Common myeloid progenitor, CD34-positive (primary cell): ENCODE results near the gene KAZN.

ENCODE experiments used
- CTCF ChIA-PET: fragments of 350-600 bp; sonication (Branson Sonifier 250); formaldehyde crosslinking; loops from one replicate; lab custom pipeline; 2021; ENCODE audit warnings: antibody characterized with exemption; lab: Charles Lee
- POLR2A ChIA-PET: fragments of 350-600 bp; sonication (Branson Sonifier 250); formaldehyde crosslinking; loops from one replicate; lab custom pipeline; 2021; ENCODE audit warnings: antibody characterized with exemption; lab: Charles Lee
- DNase-seq, 3 donors: peaks; one replicate each; pipeline versions ENCODE4 v3.0.0 to v3.0.0-alpha.2; 2013
- H3K27ac ChIP-seq, 2 experiments: 1 replicate in 1 of 2; 2 replicates in 1 of 2; pipeline ENCODE4 v1.7.0; 2013; ENCODE audit warnings: inconsistent platforms in 2 of 2, low read length in 2 of 2, mild to moderate bottlenecking in 2 of 2, low read depth in 1 of 2, moderate library complexity in 1 of 2; ENCODE audit not compliant: severe bottlenecking in 2 of 2, insufficient read depth in 1 of 2, poor library complexity in 1 of 2
- H3K27me3 ChIP-seq, 5 experiments: replicated peaks in 2 of 5; 1 replicate in 3 of 5; 2 replicates in 2 of 5; pipeline versions ENCODE4 v1.6.1 to v1.7.0; 2013; ENCODE audit warnings: low read length in 4 of 5, mild to moderate bottlenecking in 2 of 5, moderate library complexity in 2 of 5, inconsistent platforms in 1 of 5; ENCODE audit not compliant: insufficient read depth in 5 of 5, control insufficient read depth in 4 of 5
- H3K36me3 ChIP-seq, 4 experiments: 1 replicate in 2 of 4; 2 replicates in 2 of 4; pipeline versions ENCODE4 v1.6.1 to v1.7.0; 2013; ENCODE audit warnings: low read length in 3 of 4, control low read depth in 1 of 4, mild to moderate bottlenecking in 1 of 4; ENCODE audit not compliant: control insufficient read depth in 4 of 4, insufficient read depth in 4 of 4
- H3K4me1 ChIP-seq, 4 experiments: 1 replicate in 3 of 4; 2 replicates in 1 of 4; pipeline versions ENCODE4 v1.6.1 to v1.7.1; 2013; ENCODE audit warnings: low read length in 3 of 4, mild to moderate bottlenecking in 3 of 4, control low read depth in 1 of 4, inconsistent platforms in 1 of 4, moderate library complexity in 1 of 4; ENCODE audit not compliant: control insufficient read depth in 4 of 4, insufficient read depth in 4 of 4; ENCODE audit errors: control extremely low read depth in 1 of 4
- H3K4me3 ChIP-seq, 7 experiments: 1 replicate in 4 of 7; 2 replicates in 3 of 7; pipeline versions ENCODE4 v1.5.1 to v1.7.0; 2013; ENCODE audit warnings: mild to moderate bottlenecking in 7 of 7, low read length in 6 of 7, moderate library complexity in 6 of 7, inconsistent platforms in 2 of 7, low read depth in 2 of 7, control low read depth in 1 of 7; ENCODE audit not compliant: insufficient read depth in 4 of 7, control insufficient read depth in 1 of 7; ENCODE audit errors: extremely low read depth in 1 of 7
- H3K9me3 ChIP-seq, 5 experiments: 1 replicate in 4 of 5; 2 replicates in 1 of 5; pipeline versions ENCODE4 v1.6.1 to v1.7.1; 2013; ENCODE audit warnings: low read length in 4 of 5, mild to moderate bottlenecking in 2 of 5, inconsistent platforms in 1 of 5, low read depth in 1 of 5, moderate library complexity in 1 of 5; ENCODE audit not compliant: control insufficient read depth in 4 of 5, insufficient read depth in 2 of 5; ENCODE audit errors: control extremely low read depth in 1 of 5
- WGBS: methylation state at CpG from one replicate; pipeline ENCODE4 v1.1.5; 2013; ENCODE audit not compliant: insufficient coverage; 5-methylcytosine and 5-hydroxymethylcytosine counted together

The KAZN gene

DNA sequence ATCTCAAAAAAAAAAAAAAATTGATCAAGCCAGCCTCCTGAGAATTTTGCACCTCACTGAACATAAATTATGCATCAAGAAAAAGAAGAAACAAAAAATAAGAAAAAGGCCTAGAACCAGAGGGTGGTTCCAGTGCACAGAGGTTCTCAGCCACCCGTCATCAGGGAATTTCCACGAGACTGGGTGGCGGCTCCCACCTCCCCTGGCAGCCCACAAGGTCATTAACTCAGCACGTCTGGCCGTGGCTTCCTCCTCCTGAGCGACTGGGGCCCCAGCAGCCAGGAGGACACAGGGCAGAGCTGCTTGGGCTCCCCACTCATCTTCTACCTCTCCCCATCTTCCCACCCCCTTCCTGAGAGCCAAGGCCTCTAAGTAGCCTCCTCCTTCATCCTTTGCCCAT is 539.3 kb downstream of the KAZN start:
- CTCF ChIA-PET = interaction anchor here (1.2 to 2.1 kb wide), 4 partner anchors 11 to 167 kb away, joined by 5 to 20 read pairs (median 7); no protein-coding TSS in a partner anchor
- Histone ChIP-seq H3K36me3 (no peaks in the 10 kb centered on the region), H3K9me3 (no peaks in the 10 kb centered on the region), H3K4me3 (no peak overlapping the region), H3K27me3 (no peaks in the 10 kb centered on the region), H3K27ac (no peak overlapping the region), H3K4me1 (peaks cover 2 to 47% (median 33%) of the 10 kb centered on the region in 4 experiments)
- POLR2A ChIA-PET = no interaction called here
- DNase-seq = peak; percentile 46 to 91 (median 90)
- WGBS = 11% methylated on average over 5 of the region's 6 CpGs

DNA sequence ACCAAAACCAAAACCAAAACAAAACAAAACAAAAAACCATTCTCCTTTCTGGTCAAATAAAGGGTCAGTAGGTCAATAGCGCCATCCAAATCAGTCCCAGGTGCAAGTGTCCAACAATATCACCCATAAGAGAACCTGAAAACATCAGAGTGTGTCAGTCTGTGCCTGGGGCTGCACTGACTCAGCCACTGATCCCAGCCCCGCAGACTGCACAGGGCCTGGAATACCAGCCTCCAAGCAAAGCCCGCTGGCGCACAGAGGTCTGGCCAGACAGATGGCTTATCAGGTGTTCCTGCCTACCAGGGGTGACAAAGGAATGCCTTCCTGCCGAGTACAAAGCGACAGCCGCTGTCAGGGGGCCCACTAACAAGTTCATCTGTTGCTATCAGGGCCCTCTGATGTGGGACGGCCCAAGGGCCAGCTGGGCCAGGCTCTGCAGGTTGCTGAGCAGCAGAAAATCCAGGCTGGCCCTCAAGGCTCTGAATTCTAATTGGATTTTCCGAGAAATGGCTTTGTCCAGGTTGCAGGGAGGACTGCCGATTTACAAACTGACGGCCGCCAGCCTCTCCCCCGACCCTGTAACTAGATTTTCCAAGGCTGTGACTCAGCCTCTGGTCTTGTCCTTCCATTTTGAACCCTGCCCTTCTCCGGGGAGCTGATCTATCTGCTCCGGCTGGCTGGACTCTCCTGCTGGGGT is 541.3 kb downstream of the KAZN start:
- Histone ChIP-seq H3K36me3 (no peaks in the 10 kb centered on the region), H3K9me3 (no peaks in the 10 kb centered on the region), H3K27me3 (no peaks in the 10 kb centered on the region), H3K4me3 (no peak overlapping the region), H3K27ac (no peak overlapping the region), H3K4me1 (peaks cover 2 to 48% (median 33%) of the 10 kb centered on the region in 4 experiments)
- CTCF ChIA-PET = interaction anchor here (0.6 to 8.9 kb wide), 5 partner anchors 11 to 140 kb away, joined by 3 to 71 read pairs (median 3); no protein-coding TSS in a partner anchor
- POLR2A ChIA-PET = no interaction called here
- DNase-seq = peak in 2 of 3 donors; percentile 48
- WGBS = 80% methylated on average over 13 of the region's 15 CpGs

DNA sequence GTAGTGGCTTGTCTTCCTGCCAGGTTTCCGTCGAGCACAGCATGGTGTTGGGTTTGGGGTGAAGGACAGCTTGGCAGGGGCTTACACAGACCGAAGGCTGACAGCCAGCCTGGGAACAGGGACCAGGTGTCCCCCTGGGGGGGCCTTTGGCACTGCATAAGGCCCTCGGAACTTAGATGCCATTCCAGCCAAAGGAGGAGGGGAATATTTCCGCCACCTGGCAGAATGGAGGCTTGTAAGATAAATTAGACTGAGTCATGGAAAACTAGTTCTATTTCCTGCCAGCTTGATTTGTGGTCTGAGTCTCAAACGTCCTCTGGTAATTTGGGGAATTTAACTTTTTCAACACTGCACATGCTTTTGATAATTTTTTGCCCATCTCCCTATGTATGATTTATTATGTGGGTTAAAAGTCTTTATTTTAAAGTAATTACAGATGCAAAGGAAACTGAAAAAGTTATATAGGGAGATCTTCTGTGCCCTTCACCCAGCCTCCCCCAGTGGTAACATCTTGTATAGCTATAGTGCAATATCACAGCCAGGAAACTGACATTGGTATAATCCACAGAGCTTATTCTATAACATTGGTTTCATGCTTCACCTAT is 543.6 kb downstream of the KAZN start:
- 0% methylated on average over 5 of the region's 6 CpGs for WGBS
- CTCF ChIA-PET = interaction anchor here (1.6 to 8.9 kb wide), 4 partner anchors 11 to 162 kb away, joined by 5 to 71 read pairs (median 16); partner anchors contain the start of gene TMEM51

DNA sequence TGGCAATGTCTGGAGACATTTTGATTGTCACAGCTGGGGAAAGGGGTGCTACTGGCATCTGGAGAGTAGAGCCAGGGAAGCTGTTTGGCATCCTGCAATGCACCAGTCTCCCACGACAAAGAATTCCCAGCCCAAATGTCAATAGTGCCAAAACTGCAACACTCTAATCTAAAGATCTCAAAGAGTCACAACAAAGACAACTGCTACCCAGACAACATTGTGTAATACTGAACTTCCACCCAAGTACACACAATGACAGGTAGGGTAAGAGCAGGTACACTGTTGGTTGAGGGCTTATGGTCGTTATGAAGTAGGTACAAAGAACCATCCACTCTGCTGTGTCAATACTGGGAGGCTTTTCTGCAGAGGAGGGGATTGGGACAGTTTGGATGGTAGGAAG is 546.8 kb downstream of the KAZN start:
- H3K4me1 ChIP-seq = peaks cover 0 to 46% (median 21%) of the 10 kb centered on the region in 4 experiments
- ChIA-PET CTCF (interaction anchor here (2.6 to 8.9 kb wide), 2 partner anchors 17 to 127 kb away, joined by 6 to 71 read pairs; no protein-coding TSS in a partner anchor), POLR2A (no interaction called here)
- H3K27ac ChIP-seq = no peak overlapping the region
- H3K4me3 ChIP-seq = no peak overlapping the region
- no peak for DNase-seq
- no peaks in the 10 kb centered on the region for H3K9me3 ChIP-seq
- H3K27me3 ChIP-seq = no peaks in the 10 kb centered on the region
- H3K36me3 ChIP-seq = no peaks in the 10 kb centered on the region
- WGBS = 67% methylated on average over 1 of the region's 2 CpGs

More for the DNA sequence above, 543.6 kb downstream of the KAZN start:
- DNase-seq = peak; percentile 93 to 99 (median 99)
- Histone ChIP-seq H3K4me3 (no peak overlapping the region), H3K27me3 (no peaks in the 10 kb centered on the region), H3K9me3 (no peaks in the 10 kb centered on the region), H3K27ac (no peak overlapping the region), H3K36me3 (no peaks in the 10 kb centered on the region), H3K4me1 (peaks cover 0 to 65% (median 34%) of the 10 kb centered on the region in 4 experiments)
- POLR2A ChIA-PET = interaction anchor here (0.7 to 1.2 kb wide), 3 partner anchors 9 to 13 kb away, joined by 3 to 8 read pairs (median 4); partner anchors contain the start of gene TMEM51

DNA sequence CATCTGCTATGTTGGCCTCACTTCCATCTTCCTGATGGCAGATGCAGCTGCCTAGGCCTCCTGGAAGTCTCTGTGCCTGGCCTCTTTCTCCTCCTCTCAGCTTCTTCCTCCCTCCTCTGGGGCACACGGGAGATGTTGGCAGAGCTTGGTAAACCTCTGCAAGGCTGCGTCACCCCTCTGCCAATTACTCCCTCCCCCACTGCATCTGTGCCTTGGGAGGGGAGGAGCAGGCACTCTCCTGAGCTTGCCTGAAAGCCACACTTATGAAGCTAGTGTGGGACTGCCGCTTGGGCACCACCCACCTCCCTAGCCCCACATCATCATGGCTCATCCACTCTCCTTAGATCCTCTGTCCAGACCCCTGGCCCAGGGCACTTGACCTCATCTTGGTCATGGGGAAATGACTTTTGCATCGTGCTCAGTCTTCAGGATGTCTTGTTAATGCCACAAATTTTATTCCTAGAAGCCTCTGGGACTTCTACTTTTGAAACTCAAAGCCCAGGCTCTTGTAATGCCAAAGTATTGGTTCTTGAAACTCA is 547.7 kb downstream of the KAZN start:
- POLR2A ChIA-PET = no interaction called here
- no peaks in the 10 kb centered on the region for H3K27me3 ChIP-seq
- 60% methylated on average over 3 of the region's 4 CpGs for WGBS
- peak in 2 of 3 donors; percentile 37 to 45 for DNase-seq
- H3K27ac ChIP-seq = no peak overlapping the region
- CTCF ChIA-PET = interaction anchor here (0.7 to 8.9 kb wide), 4 partner anchors 18 to 126 kb away, joined by 3 to 71 read pairs (median 5); no protein-coding TSS in a partner anchor
- no peaks in the 10 kb centered on the region for H3K36me3 ChIP-seq
- no peak overlapping the region for H3K4me3 ChIP-seq
- no peaks in the 10 kb centered on the region for H3K9me3 ChIP-seq
- peaks cover 0 to 37% (median 14%) of the 10 kb centered on the region in 4 experiments for H3K4me1 ChIP-seq

DNA sequence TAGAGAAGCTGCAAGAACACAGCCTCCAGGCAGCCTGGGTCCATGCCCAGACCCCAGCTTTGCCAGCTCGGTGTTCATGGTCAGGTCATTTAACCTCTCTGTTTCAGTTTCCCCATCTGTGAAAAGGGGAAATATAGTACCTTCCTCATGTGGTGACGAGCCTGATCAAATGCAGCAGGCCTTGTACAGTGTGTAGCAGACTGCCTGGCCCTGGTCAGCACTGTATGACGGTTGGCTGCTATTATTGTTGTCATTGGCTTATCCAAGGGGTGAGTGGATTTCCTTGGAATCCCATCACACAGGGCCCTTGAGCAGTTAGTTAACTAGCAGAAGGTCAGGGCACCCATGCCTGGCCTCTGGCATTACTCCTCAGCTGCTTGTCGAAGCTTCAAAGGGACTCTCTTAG is 548.5 kb downstream of the KAZN start:
- peaks cover 0 to 7% (median 0%) of the 10 kb centered on the region in 5 experiments for H3K27me3 ChIP-seq
- no peak overlapping the region for H3K4me3 ChIP-seq
- 75% methylated on average over 4 of the region's 4 CpGs for WGBS
- no peaks in the 10 kb centered on the region for H3K36me3 ChIP-seq
- no peak overlapping the region for H3K27ac ChIP-seq
- H3K4me1 ChIP-seq = peaks cover 0 to 30% (median 7%) of the 10 kb centered on the region in 4 experiments
- no peaks in the 10 kb centered on the region for H3K9me3 ChIP-seq
- CTCF ChIA-PET = interaction anchor here (0.6 to 8.9 kb wide), 3 partner anchors 19 to 35 kb away, joined by 3 to 71 read pairs (median 3); no protein-coding TSS in a partner anchor
- POLR2A ChIA-PET = no interaction called here
- no peak for DNase-seq
